Hepatocyte (in vitro differentiated cells): Measurements from ENCODE around the gene KDM1A. TPM values are rescaled to one million over a fixed set of nuclear protein-coding genes. Genes with fewer than 3 reads are reported as not detected.

Experiments used
- DNase-seq: peaks from one replicate; pipeline ENCODE4 v3.0.0-alpha.2; 2016; ENCODE audit warnings: low spot score
- H2AFZ ChIP-seq: fragments of 200-600 bp; sonication (generic); 2 replicates; pipeline ENCODE4 v1.6.0; 2016; ENCODE audit warnings: antibody characterized with exemption, mild to moderate bottlenecking
- H3K27ac ChIP-seq: fragments of 200-600 bp; sonication (generic); 2 replicates; pipeline ENCODE4 v1.5.1; 2016; ENCODE audit warnings: mild to moderate bottlenecking
- H3K27me3 ChIP-seq: fragments of 200-600 bp; sonication (generic); 2 replicates; pipeline ENCODE4 v1.6.1; 2016
- H3K36me3 ChIP-seq: fragments of 200-600 bp; sonication (generic); replicated peaks from 2 replicates; pipeline ENCODE4 v1.5.1; 2016; ENCODE audit warnings: low read depth; ENCODE audit not compliant: insufficient read depth
- H3K4me1 ChIP-seq: fragments of 200-600 bp; sonication (generic); 2 replicates; pipeline ENCODE4 v1.5.1; 2016; ENCODE audit warnings: mild to moderate bottlenecking, moderate library complexity; ENCODE audit not compliant: insufficient read depth
- H3K4me2 ChIP-seq: fragments of 200-600 bp; sonication (generic); 2 replicates; pipeline ENCODE4 v1.6.0; 2016
- H3K4me3 ChIP-seq: fragments of 200-600 bp; sonication (generic); 2 replicates; pipeline ENCODE4 v1.5.1; 2016; ENCODE audit warnings: mild to moderate bottlenecking
- H3K79me2 ChIP-seq: fragments of 200-600 bp; sonication (generic); 2 replicates; pipeline ENCODE4 v1.6.0; 2017; ENCODE audit warnings: mild to moderate bottlenecking
- H3K9me2 ChIP-seq: fragments of 200-600 bp; sonication (generic); replicated peaks from 2 replicates; pipeline ENCODE4 v1.6.0; 2017; ENCODE audit warnings: mild to moderate bottlenecking; ENCODE audit not compliant: insufficient read depth
- H3K9me3 ChIP-seq: fragments of 200-600 bp; sonication (generic); 2 replicates; pipeline ENCODE4 v1.5.1; 2016; ENCODE audit warnings: low read depth, mild to moderate bottlenecking
- H4K20me1 ChIP-seq: fragments of 200-600 bp; sonication (generic); 2 replicates; pipeline ENCODE4 v1.6.0; 2016; ENCODE audit warnings: mild to moderate bottlenecking; ENCODE audit not compliant: insufficient read depth, poor library complexity, severe bottlenecking
- EZH2 ChIP-seq: fragments of 200-600 bp; sonication (generic); IDR thresholded peaks from 2 replicates; pipeline ENCODE4 v1.6.1; 2016; ENCODE audit warnings: antibody characterized with exemption, mild to moderate bottlenecking, borderline replicate concordance
- EZH2phosphoT487 ChIP-seq: fragments of 200-600 bp; sonication (generic); IDR thresholded peaks from one replicate; pipeline ENCODE4 v1.6.1; 2018; ENCODE audit warnings: antibody characterized with exemption, mild to moderate bottlenecking, low read depth, moderate library complexity; ENCODE audit not compliant: unreplicated experiment, severe bottlenecking
- WGBS: methylation state at CpG from one replicate; pipeline ENCODE4 v1.1.6; 2016; ENCODE audit warnings: low lambda C conversion rate; ENCODE audit errors: missing lambda C conversion rate; 5-methylcytosine and 5-hydroxymethylcytosine counted together
- polyA plus RNA-seq: library from polyadenylated mRNA; unstranded; fragments of >200 nt; fragmentation: Nextera tagmentation; extraction: Ambion mirVana; gene quantifications from 2 replicates; pipeline ENCODE4 v1.2.1, GENCODE V29; 2016
- total RNA-seq: library from RNA; depleted of rRNA; stranded (reverse); fragments of >200 nt; gene quantifications from 2 replicates; pipeline ENCODE4 v1.2.3, GENCODE V29; 2014
- TF ChIP-seq, protein P1 (sequence below): fragments of 200-600 bp; sonication (generic); IDR thresholded peaks from 2 replicates; pipeline ENCODE4 v1.5.1; 2016; ENCODE audit warnings: antibody characterized with exemption, mild to moderate bottlenecking; ENCODE audit not compliant: poor library complexity

The KDM1A gene
- total and polyA plus RNA-seq, 2 experiments from 2014 or later, result 64.5 to 97.9 TPM

DNA sequence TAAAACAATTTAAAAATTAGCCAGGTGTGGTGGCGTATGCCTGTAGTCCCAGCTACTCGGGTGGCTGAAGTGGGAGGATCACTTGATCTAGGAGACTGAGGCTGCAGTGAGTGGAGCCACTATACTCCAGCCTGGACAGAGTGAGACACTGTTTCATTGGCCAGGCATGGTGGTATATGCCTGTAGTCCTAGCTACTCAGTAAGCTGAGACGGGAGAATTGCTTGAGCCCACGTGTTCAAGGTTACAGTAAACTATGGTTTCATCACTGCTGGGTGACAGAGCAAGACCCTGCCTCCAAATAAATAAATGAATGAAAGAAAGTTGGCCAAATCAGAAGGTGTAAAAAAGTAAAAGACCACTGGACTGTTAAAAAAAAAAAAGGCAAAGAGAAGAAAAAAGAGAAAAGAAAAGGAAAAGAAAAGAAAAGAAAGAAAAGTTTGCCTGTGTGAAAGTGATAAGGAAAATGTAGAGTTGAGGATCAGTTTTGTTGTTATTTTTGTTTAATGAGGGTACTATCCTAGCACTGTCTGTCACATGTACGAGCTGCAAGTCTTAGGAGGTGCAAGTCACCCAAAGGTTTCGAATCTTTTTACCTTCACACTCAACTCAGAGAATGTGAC is 97.1 kb downstream of the KDM1A start:
- H3K27ac ChIP-seq, result no peak overlapping the region
- no peaks in the 10 kb centered on the region for H3K36me3 ChIP-seq
- H3K9me2 ChIP-seq, result no peaks in the 10 kb centered on the region
- no peaks in the 10 kb centered on the region for H3K27me3 ChIP-seq
- peaks cover 3% of the 10 kb centered on the region for H3K4me1 ChIP-seq
- DNase-seq, result no peak
- H4K20me1 ChIP-seq, result peaks cover 63% of the 10 kb centered on the region
- H3K9me3 ChIP-seq, result no peaks in the 10 kb centered on the region
- H3K4me2 ChIP-seq, result no peak overlapping the region
- H3K79me2 ChIP-seq, result peaks cover 96% of the 10 kb centered on the region
- 81% methylated on average over 6 of the region's 6 CpGs for WGBS
- H2AFZ ChIP-seq, result no peak overlapping the region
- no peak overlapping the region for H3K4me3 ChIP-seq
- TF ChIP-seq EZH2 (no peak), EZH2phosphoT487 (no peak)
- TF ChIP-seq, protein P1, sequence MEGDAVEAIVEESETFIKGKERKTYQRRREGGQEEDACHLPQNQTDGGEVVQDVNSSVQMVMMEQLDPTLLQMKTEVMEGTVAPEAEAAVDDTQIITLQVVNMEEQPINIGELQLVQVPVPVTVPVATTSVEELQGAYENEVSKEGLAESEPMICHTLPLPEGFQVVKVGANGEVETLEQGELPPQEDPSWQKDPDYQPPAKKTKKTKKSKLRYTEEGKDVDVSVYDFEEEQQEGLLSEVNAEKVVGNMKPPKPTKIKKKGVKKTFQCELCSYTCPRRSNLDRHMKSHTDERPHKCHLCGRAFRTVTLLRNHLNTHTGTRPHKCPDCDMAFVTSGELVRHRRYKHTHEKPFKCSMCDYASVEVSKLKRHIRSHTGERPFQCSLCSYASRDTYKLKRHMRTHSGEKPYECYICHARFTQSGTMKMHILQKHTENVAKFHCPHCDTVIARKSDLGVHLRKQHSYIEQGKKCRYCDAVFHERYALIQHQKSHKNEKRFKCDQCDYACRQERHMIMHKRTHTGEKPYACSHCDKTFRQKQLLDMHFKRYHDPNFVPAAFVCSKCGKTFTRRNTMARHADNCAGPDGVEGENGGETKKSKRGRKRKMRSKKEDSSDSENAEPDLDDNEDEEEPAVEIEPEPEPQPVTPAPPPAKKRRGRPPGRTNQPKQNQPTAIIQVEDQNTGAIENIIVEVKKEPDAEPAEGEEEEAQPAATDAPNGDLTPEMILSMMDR, result no peak

DNA sequence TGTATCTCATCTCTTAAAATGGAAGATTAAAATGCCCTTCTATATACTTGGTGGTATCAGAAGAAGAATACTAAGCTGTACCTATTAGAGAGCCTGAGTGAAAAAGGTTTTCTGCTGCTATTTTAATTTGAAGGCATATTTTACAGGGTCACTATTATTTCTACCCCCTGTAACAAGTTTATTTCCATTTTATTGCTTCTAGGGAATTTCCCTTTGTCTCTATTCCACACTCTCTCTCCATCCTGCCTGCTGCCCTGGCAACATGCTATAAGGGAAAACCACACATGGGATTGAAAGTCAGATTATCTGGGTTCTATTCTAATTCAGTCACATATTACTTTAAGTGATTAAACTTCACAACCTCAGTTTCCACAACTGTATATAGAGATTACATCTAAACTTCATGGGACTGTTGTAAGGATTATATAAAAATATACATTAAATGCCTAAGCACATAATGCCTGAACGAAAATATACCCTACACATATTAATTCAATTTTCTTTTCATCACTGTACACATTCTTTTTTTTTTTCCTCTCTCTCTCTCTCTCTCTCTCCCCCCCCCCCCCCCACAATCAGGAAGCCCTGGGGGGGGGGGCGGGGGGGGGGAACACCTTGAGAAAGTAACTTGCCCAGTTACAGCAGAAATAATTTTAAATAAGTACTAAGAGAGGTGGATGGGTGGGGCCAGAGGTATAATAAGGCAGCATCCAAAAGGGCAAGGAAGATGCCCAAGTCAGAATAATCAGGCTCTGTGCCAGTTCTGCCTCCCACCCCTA is 97.8 kb downstream of the KDM1A start:
- H2AFZ ChIP-seq, result no peak overlapping the region
- no peaks in the 10 kb centered on the region for H3K9me2 ChIP-seq
- peaks cover 3% of the 10 kb centered on the region for H3K4me1 ChIP-seq
- no peak overlapping the region for H3K27ac ChIP-seq
- H4K20me1 ChIP-seq, result peaks cover 64% of the 10 kb centered on the region
- no peaks in the 10 kb centered on the region for H3K9me3 ChIP-seq
- peaks cover 96% of the 10 kb centered on the region for H3K79me2 ChIP-seq
- WGBS, result 90% methylated on average over 1 of the region's 2 CpGs
- TF ChIP-seq EZH2 (no peak), EZH2phosphoT487 (no peak)
- TF ChIP-seq, protein P1, result no peak
- no peaks in the 10 kb centered on the region for H3K27me3 ChIP-seq
- no peak overlapping the region for H3K4me2 ChIP-seq
- H3K4me3 ChIP-seq, result no peak overlapping the region
- no peaks in the 10 kb centered on the region for H3K36me3 ChIP-seq
- DNase-seq, result no peak

DNA sequence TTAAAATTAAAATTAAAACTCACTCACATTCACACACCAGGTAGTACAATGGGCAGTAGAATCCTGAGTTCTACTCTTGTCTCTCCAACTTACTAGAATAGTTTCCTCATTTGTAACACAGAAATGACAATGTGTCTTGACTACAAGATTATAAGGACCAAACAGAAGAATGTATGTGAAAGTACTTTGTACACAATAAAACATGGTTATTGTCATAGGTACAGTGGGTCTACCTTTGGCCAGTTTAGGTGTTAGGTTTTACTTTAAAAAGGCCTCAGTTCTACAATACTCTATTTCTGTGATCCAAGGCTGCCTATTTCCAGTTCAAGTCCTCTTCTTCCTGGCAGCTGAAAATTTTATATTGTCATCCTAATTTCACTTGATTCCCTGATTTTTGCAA is 99.1 kb downstream of the KDM1A start:
- H3K79me2 ChIP-seq, result peaks cover 92% of the 10 kb centered on the region
- no peaks in the 10 kb centered on the region for H3K9me3 ChIP-seq
- no peaks in the 10 kb centered on the region for H3K9me2 ChIP-seq
- peaks cover 4% of the 10 kb centered on the region for H3K4me1 ChIP-seq
- no peak for DNase-seq
- H2AFZ ChIP-seq, result no peak overlapping the region
- H3K27me3 ChIP-seq, result no peaks in the 10 kb centered on the region
- no peak for TF ChIP-seq EZH2phosphoT487
- TF ChIP-seq, protein P1, result no peak
- no peak for TF ChIP-seq EZH2
- H3K4me3 ChIP-seq, result no peak overlapping the region
- no peak overlapping the region for H3K27ac ChIP-seq
- H3K4me2 ChIP-seq, result no peak overlapping the region
- H3K36me3 ChIP-seq, result no peaks in the 10 kb centered on the region
- H4K20me1 ChIP-seq, result peaks cover 60% of the 10 kb centered on the region
